Upper lobe of left lung (tissue), 4 donors: ENCODE data around the gene MN1.

Experiments used
- EP300 ChIP-seq, 4 donors: sonication (generic); formaldehyde crosslinking; IDR thresholded peaks; one replicate each; pipeline ENCODE4 v1.5.1; 2017; ENCODE audit warnings: antibody characterized with exemption in 4 of 4, control low read depth in 2 of 4
- POLR2A ChIP-seq, 4 donors: fragments of 450-650 bp; IDR thresholded peaks; one replicate each; pipeline ENCODE4 v1.5.1; 2016 to 2017; ENCODE audit warnings: antibody characterized with exemption in 4 of 4, mild to moderate bottlenecking in 2 of 4
- POLR2AphosphoS5 ChIP-seq, 2 donors: sonication (generic); formaldehyde crosslinking; IDR thresholded peaks; one replicate each; pipeline ENCODE4 v1.5.1; 2017; ENCODE audit warnings: antibody characterized with exemption in 2 of 2
- TF ChIP-seq, protein P1 (sequence below), 6 experiments: fragments of 450-650 bp in 4 of 6; fragments of 200-600 bp in 2 of 6; sonication (generic) in 2 of 6; IDR thresholded peaks; one replicate each; pipeline ENCODE4 v1.5.1; 2016 to 2019; ENCODE audit warnings: antibody characterized with exemption in 6 of 6

DNA sequence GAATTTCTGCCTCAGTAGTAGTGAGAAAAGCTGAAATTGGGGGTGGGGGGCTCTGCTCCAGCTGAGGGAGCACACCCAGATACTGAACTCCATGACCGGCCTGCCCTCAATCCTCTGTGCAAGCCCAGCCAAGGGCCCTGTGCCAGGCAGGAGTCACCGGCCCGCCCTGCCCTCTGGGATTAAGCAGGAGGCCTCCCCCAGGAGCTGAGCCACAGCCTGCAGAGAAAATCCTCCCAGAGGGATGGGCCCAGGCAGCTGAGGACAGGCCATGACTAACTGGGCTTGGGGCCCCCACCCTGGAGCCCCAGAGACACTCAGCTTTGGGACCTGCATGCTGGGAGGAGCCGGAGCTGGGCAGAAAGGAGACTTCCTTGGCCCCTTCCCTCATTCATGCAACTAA lies 48.8 kb downstream of the MN1 start:
- TF ChIP-seq, protein P1, sequence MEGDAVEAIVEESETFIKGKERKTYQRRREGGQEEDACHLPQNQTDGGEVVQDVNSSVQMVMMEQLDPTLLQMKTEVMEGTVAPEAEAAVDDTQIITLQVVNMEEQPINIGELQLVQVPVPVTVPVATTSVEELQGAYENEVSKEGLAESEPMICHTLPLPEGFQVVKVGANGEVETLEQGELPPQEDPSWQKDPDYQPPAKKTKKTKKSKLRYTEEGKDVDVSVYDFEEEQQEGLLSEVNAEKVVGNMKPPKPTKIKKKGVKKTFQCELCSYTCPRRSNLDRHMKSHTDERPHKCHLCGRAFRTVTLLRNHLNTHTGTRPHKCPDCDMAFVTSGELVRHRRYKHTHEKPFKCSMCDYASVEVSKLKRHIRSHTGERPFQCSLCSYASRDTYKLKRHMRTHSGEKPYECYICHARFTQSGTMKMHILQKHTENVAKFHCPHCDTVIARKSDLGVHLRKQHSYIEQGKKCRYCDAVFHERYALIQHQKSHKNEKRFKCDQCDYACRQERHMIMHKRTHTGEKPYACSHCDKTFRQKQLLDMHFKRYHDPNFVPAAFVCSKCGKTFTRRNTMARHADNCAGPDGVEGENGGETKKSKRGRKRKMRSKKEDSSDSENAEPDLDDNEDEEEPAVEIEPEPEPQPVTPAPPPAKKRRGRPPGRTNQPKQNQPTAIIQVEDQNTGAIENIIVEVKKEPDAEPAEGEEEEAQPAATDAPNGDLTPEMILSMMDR (IDR thresholded peaks at IDR 0.05): no peak
- no peak for TF ChIP-seq POLR2A (IDR thresholded peaks at IDR 0.05)
- no peak for TF ChIP-seq POLR2AphosphoS5 (IDR thresholded peaks at IDR 0.05)
- TF ChIP-seq EP300 (IDR thresholded peaks at IDR 0.05): no peak
